ES-I3 (cell line): ENCODE measurements around the gene TOMT.

Experiments
- H3K36me3 ChIP-seq: 2 replicates; pipeline ENCODE4 v1.6.1; 2013; ENCODE audit warnings: mild to moderate bottlenecking, low read length, control low read depth, moderate library complexity; ENCODE audit not compliant: insufficient read depth
- H3K4me1 ChIP-seq: 2 replicates; pipeline ENCODE4 v1.6.1; 2013; ENCODE audit warnings: mild to moderate bottlenecking, control low read depth, low read length; ENCODE audit not compliant: insufficient read depth
- H3K9ac ChIP-seq: 2 replicates; pipeline ENCODE4 v1.6.1; 2013; ENCODE audit warnings: low read depth, mild to moderate bottlenecking, low read length, moderate library complexity
- H3K9me3 ChIP-seq: 2 replicates; pipeline ENCODE4 v1.6.1; 2013; ENCODE audit warnings: mild to moderate bottlenecking, low read length, moderate library complexity; ENCODE audit not compliant: control insufficient read depth, insufficient read depth

TOMT gene

DNA sequence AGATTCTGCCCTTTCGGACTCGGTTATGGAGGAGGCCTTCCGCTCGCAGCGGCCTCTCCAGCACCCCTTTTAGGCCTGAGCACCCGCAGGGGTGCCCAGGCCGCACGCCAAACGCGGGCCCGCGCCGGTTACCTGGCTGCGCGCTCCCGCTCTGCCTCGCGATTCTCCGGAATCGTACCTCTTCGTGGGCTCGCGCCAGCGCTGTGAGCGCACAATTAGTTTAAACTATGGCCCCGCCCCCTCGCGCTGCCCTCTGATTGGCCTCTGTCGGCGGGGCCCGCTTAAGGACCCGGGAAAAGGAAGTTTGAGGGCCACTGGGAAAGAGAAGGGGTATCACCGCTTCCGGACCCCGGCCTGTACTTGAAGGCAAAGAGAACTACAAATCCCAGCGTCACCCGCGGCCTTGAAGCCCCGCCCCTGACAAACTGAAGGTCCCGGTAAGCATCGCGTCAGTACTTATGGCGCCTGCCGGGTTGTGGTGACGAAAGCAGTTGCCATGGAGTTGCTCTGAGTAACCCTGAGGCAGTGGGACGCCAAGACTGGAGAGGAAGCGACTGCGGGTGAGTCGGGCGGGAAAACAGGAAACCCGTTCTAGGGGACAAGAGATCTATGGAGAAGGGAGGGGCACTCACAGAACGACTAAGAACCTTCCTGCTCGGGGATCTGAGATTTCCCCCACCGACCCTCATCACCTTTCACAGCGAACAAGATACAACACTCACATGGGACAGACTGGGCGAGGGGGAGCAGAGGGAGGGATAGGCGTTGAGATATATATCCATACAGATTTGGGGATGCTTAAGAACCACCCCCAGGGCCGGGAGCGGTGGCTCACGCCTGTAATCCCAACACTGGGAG lies 25.2 kb upstream of the TOMT start, which contains the start of the genes LRRC51 and NUMA1:
LRRC51 (plus strand) TSS at position 525 of the 858 bp plus-strand sequence. CDS start 8,234 bp downstream, outside the sequence.
NUMA1 (minus strand) TSS at position 217 of the 858 bp plus-strand sequence. CDS start 44,599 bp downstream, outside the sequence.
- H3K9me3 ChIP-seq, result no peaks in the 10 kb centered on the region
- no peaks in the 10 kb centered on the region for H3K36me3 ChIP-seq
- H3K9ac ChIP-seq, result peak within 1 kb of the TSS; percentile 79
- H3K4me1 ChIP-seq, result peaks cover 7% of the 10 kb centered on the region

DNA sequence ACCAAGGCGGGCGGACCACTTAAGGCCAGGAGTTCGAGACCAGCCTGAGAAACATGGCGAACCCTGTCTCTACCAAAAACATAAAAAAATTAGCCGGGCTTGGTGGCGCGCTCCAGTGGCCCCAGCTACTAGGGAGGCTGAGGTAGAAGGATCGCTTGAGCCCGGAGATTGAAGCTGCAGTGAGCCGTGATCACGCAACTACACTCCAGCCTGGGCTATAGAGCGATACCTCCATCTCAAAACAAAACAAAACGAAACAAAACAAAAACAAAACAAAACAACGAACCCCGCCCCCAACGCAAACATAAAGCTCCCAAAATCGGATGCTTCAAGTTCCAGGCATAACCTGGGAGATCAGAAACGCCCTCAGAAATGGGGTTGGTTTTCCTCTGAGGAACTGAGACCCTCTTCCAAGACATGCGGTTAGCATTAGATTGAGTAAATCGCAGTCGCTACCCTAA lies 24.5 kb upstream of the TOMT start:
- H3K36me3 ChIP-seq, result no peaks in the 10 kb centered on the region
- peaks cover 7% of the 10 kb centered on the region for H3K4me1 ChIP-seq
- peak overlapping the region; percentile 72 for H3K9ac ChIP-seq

DNA sequence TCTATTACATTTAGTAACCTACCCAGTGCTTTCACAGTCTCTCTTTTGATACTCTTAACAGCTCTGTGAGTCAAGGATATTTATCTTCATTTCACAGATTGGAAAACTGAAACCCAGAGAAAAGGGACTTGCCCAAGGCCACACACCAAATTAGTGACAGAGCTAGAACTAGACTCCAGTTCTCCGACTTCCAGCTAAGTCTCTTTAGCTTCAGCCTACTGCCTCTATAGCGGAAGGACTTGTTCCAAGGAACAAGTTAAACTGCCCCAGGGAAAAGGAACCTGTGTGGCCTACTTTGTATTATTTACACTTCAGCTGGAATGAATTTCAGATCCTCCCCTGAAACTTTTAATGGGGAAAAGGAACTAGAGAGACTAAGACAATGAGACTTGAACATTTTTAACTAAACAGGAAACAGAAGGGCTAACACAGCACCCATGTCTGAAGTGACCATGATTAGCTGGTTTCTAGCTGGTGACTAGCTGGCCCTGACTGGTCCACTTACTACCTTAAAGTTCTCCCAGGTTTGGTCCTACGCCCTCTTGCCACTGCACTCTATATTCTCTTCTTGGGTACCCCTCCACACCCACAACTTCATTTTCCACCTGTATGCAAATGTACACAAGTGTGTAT lies 23.8 kb upstream of the TOMT start:
- Histone ChIP-seq H3K9me3 (no peaks in the 10 kb centered on the region), H3K4me1 (peaks cover 7% of the 10 kb centered on the region), H3K36me3 (no peaks in the 10 kb centered on the region), H3K9ac (no peak overlapping the region)

More for the DNA sequence above, 24.5 kb upstream of the TOMT start:
- no peaks in the 10 kb centered on the region for H3K9me3 ChIP-seq

DNA sequence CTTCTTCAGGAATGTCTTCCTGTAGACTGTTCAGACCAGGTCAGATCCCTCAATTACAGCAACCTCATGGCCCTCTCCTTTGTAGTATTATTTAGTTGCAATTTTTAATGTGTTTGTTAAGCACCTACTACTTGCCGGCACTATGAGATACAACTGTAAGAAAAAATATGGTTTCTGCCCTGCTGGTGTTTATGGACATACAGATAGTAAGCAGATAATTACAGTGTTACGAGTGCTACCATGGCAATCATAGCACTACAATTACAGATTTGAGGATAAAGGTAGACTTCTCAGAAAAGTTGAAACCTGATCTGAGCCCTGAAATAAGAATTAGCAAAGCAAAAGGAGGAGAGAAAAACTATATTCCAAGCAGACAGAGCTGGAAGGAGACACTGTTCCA lies 22.3 kb upstream of the TOMT start:
- H3K4me1 ChIP-seq, result peaks cover 4% of the 10 kb centered on the region
- H3K36me3 ChIP-seq, result no peaks in the 10 kb centered on the region
- H3K9ac ChIP-seq, result no peak overlapping the region
- no peaks in the 10 kb centered on the region for H3K9me3 ChIP-seq

DNA sequence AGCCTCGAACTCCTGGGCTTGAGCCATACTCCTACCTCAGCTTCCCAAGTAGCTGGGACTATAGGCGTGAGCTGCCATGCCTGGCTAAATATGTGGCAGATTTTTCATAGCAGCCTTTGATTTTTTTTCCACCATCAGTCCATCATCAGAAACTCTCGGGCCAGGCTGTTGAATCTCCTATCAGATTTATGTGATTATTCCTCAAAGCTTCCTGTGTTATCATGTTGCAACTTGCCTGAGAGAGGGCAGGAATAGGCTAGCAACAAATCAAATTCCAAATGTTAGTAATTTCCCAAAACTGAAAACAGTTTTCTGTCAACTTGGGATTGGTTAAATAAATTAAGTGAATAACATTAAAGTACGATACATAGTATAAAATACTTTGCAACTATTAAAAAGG lies 21.6 kb upstream of the TOMT start:
- Histone ChIP-seq H3K4me1 (no peaks in the 10 kb centered on the region; the same call in 1 of the 2 replicates), H3K9ac (no peak overlapping the region), H3K36me3 (no peaks in the 10 kb centered on the region), H3K9me3 (no peaks in the 10 kb centered on the region)

- H3K4me1 ChIP-seq, result no peaks in the 10 kb centered on the region
- no peak overlapping the region for H3K9ac ChIP-seq
- H3K36me3 ChIP-seq, result no peaks in the 10 kb centered on the region
- H3K9me3 ChIP-seq, result no peaks in the 10 kb centered on the region
Measured at GRCh38 chr11:72084965-72085364, 20.8 kb upstream of the TOMT start.

GRCh38 chr11:72085621-72086351 lies 19.9 kb upstream of the TOMT start:
- Histone ChIP-seq H3K9ac (no peak overlapping the region), H3K4me1 (no peaks in the 10 kb centered on the region), H3K9me3 (no peaks in the 10 kb centered on the region), H3K36me3 (no peaks in the 10 kb centered on the region)

DNA sequence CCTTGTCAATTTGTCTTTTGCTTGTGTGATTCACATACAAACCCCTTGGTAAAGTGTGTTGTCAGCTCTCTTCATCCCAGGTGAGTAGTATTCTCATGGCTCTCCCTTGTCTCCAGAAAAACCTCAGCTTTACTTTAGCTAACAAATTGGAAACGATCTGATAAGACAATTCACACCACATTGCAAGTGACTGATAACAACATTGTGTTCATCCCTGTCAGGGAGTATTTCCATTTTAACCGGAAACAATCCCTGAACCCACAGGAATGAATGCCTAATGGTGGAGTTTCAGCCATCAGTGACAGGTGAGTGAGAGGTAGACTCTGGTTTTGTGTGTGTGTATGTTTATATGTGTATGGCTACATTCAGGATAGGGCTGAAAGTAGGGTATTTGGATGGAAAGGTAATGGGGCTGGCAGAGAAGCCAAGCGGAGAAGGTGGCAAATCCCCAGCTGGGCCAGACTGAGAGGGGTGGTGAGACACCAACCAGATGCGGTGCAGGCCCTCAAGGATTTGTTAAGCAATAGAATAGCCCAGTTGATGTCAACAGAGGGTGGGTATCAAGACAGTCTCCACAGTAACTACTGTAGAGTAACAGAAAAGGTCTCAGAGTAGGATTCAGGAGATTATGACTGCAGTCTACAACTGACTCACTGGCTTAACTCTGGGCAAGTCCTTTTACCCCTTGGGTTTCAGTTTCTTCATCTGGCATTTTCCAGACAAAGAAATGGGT lies 17.5 kb upstream of the TOMT start:
- Histone ChIP-seq H3K9me3 (no peaks in the 10 kb centered on the region), H3K9ac (no peak overlapping the region), H3K36me3 (no peaks in the 10 kb centered on the region), H3K4me1 (no peaks in the 10 kb centered on the region)

- H3K4me1 ChIP-seq, result no peaks in the 10 kb centered on the region
- no peak overlapping the region for H3K9ac ChIP-seq
- 0 out of 2 replicates have a peak, but pooled peaks cover 5% of the 10 kb centered on the region for H3K36me3 ChIP-seq
- H3K9me3 ChIP-seq, result no peaks in the 10 kb centered on the region
Measured at GRCh38 chr11:72091292-72091691, 14.4 kb upstream of the TOMT start.

GRCh38 chr11:72098741-72099140 lies 7.0 kb upstream of the TOMT start:
- Histone ChIP-seq H3K9ac (no peak overlapping the region), H3K4me1 (0 out of 2 replicates have a peak, but pooled peaks cover 4% of the 10 kb centered on the region), H3K36me3 (peaks cover 9% of the 10 kb centered on the region), H3K9me3 (no peaks in the 10 kb centered on the region)

DNA sequence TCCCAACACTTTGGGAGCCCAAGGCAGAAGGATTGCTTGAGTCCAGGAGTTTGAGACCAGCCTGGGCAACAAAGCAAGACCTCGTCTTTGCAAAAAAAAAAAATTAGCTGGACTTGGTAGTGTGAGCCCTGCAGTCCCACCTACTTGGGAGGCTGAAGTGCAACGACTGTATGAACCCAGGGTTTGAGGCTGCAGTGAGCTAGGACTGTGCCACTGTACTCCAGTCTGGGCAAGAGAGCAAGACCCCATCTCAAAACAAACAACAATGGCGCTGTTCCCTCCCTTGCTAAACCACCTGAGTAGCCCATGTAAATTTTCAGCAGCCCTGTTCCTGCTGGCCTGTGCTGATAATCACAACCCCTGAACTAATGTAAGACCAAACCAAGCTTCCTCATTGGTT lies 5.7 kb upstream of the TOMT start:
- no peak overlapping the region for H3K9ac ChIP-seq
- peaks cover 4% of the 10 kb centered on the region for H3K36me3 ChIP-seq
- H3K4me1 ChIP-seq, result 0 out of 2 replicates have a peak, but pooled peaks cover 4% of the 10 kb centered on the region
- H3K9me3 ChIP-seq, result no peaks in the 10 kb centered on the region

DNA sequence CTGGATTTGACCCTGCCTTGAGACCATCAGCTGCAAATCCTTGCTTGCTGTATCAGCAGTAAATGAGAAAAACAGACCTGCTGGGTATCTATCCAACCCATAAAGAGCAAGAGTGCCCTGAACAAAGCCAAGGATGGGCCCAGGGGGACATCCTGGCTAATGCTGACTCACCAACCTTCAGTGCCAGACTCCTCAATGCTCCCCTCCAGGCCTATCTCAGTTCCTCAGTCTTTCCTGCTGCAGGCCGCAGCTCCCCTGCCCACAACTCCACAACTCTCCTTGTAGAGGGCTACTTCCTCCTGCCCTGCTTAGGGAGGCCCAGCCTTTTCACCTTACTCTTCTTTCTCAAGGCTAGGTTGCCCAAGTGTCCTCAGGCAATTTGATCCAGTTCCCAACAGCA lies 5.3 kb upstream of the TOMT start:
- no peak overlapping the region for H3K9ac ChIP-seq
- no peaks in the 10 kb centered on the region for H3K9me3 ChIP-seq
- H3K36me3 ChIP-seq, result peaks cover 4% of the 10 kb centered on the region
- 0 out of 2 replicates have a peak, but pooled peaks cover 4% of the 10 kb centered on the region for H3K4me1 ChIP-seq

DNA sequence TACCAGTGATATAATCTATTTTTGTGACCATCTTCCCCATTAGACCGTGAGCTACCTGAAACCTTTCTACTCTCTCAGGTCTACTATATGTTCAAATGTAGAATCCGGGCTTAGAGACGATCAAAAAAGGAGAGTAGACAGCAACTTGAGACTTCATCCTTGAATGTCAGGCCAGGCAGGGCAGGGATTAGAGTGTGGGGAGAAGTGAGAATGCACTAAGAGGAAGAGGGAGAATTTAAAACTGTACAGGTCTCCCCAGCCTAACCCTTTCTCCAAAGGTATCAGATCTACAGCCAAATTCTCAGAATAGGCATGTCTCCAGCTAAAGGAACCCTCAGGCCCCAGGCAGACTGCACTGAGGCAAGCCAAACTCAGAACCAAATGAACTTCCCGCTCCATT lies 3.6 kb upstream of the TOMT start:
- H3K4me1 ChIP-seq, result 0 out of 2 replicates have a peak, but pooled peaks cover 4% of the 10 kb centered on the region
- peak overlapping the region; percentile 92 for H3K9ac ChIP-seq
- peaks cover 4% of the 10 kb centered on the region for H3K36me3 ChIP-seq
- no peaks in the 10 kb centered on the region for H3K9me3 ChIP-seq

DNA sequence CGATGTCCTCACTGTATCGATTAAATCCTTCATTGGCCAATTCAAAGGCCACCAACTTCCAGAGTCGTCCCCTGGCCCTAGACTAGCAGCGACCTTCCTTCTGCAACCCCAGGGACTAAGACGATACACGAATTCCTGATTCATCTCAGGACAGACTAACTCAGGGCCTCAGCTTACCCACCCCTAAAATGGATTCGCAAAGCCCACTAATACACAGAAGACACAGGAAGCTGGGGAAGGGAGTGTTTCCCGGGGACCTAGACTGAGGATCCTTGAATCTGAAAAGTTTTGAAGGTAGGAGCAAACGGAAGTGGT lies 3.1 kb upstream of the TOMT start:
- H3K9ac ChIP-seq, result peak overlapping the region; percentile 92
- H3K36me3 ChIP-seq, result peaks cover 1% of the 10 kb centered on the region
- H3K4me1 ChIP-seq, result 0 out of 2 replicates have a peak, but pooled peaks cover 4% of the 10 kb centered on the region
- H3K9me3 ChIP-seq, result no peaks in the 10 kb centered on the region
